Measurements from ENCODE around the gene SPRR5. TPM values are rescaled to one million over a fixed set of nuclear protein-coding genes. Genes with fewer than 3 reads are reported as not detected.

Gene SPRR5
- total and polyA plus RNA-seq, 2 of the 4 experiments (the other 2 are of a cell fraction), result not detected

DNA sequence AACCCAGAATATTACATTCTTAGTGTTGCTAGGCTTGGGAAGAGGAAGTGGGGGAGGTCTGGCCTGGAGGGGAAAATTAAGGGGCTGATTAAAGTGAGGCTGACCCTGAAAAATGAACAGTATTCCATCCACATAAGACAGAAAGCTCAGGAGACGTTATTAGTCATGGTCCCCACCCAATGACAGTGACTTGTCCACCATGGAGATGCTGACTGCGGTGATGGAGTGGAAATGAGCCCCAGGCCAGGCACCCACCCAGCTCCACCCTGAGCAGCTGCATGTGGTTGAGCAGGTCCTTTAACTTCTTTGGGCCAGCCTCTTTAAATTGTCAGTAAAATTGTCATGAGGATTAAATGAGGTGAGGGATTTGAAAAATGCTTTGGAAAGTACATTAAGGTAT, 22.0 kb downstream of the SPRR5 start:
- Histone ChIP-seq H4K20me1 (ENCODE audit: insufficient read depth, low read length) (no peaks in the 10 kb centered on the region), H2AK5ac (ENCODE audit: low read depth, low read length) (no peak overlapping the region), H2BK5ac (ENCODE audit: low read depth, low read length, poor library complexity, severe bottlenecking) (no peak overlapping the region), H3K79me1 (ENCODE audit: low read depth in 1 of 2, low read length in 2 of 2) (no peaks in the 10 kb centered on the region), H3K23ac (ENCODE audit: low read depth, low read length) (no peak overlapping the region), H2BK20ac (ENCODE audit: low read depth, low read length) (no peak overlapping the region), H3K18ac (ENCODE audit: low read depth, low read length) (no peak overlapping the region), H3K9me1 (ENCODE audit: insufficient read depth, low read length) (no peaks in the 10 kb centered on the region), H3K4me1 (ENCODE audit: control insufficient read depth, insufficient read depth, low read length) (no peaks in the 10 kb centered on the region), H4K5ac (ENCODE audit: low read depth, low read length) (no peak overlapping the region), H3K9ac (ENCODE audit: low read depth, low read length) (no peak overlapping the region), H2BK15ac (ENCODE audit: low read depth, low read length) (no peak overlapping the region), H2BK120ac (ENCODE audit: low read depth, low read length) (no peak overlapping the region), H3K14ac (replicated peaks; ENCODE audit: low read depth, low read length) (no peak overlapping the region), H3K4me2 (ENCODE audit: low read depth, low read length) (no peak overlapping the region), H3K4me3 (ENCODE audit: insufficient read depth, low read depth, low read length) (no peak overlapping the region), H4K8ac (ENCODE audit: low read depth in 2 of 2, low read length in 2 of 2) (no peak overlapping the region), H2AK9ac (replicated peaks; ENCODE audit: low read depth, low read length, poor library complexity) (no peak overlapping the region), H3K9me3 (ENCODE audit: control insufficient read depth, insufficient read depth, low read length) (no peaks in the 10 kb centered on the region), H3K36me3 (ENCODE audit: control insufficient read depth, insufficient read depth, low read length) (no peaks in the 10 kb centered on the region), H4K91ac (ENCODE audit: insufficient read depth, low read depth, low read length) (no peak overlapping the region), H3K56ac (ENCODE audit: extremely low read depth, insufficient read depth, low read length) (no peak overlapping the region), H3K27me3 (ENCODE audit: control insufficient read depth, insufficient read depth, low read length) (no peaks in the 10 kb centered on the region), H3K27ac (ENCODE audit: insufficient read depth, low read length) (no peak overlapping the region), H3K4ac (ENCODE audit: low read depth, low read length) (no peak overlapping the region), H2AFZ (replicated peaks; ENCODE audit: low read length, poor library complexity) (no peak overlapping the region)
- WGBS, 2 experiments (ENCODE audit: extremely low coverage in 2 of 2, insufficient read length in 1 of 2), result no CpG with 5 or more reads among the region's 2 CpGs
- BruUV-seq (replicated peaks), result no TSS peak
- no peak for TF ChIP-seq MAZ (IDR thresholded peaks at IDR 0.05; ENCODE audit: borderline replicate concordance, low read depth, low read length)
- TF ChIP-seq MAFK (IDR thresholded peaks at IDR 0.05; ENCODE audit: low read depth, low read length), result no peak
- TF ChIP-seq NFE2L2 (IDR thresholded peaks at IDR 0.05; ENCODE audit: low read depth, low read length), result no peak
- no peak for TF ChIP-seq RFX5 (IDR thresholded peaks at IDR 0.05; ENCODE audit: low read depth, low read length)
- no peak for TF ChIP-seq RCOR1 (IDR thresholded peaks at IDR 0.05; ENCODE audit: insufficient replicate concordance, low read length)
- TF ChIP-seq, protein P1, sequence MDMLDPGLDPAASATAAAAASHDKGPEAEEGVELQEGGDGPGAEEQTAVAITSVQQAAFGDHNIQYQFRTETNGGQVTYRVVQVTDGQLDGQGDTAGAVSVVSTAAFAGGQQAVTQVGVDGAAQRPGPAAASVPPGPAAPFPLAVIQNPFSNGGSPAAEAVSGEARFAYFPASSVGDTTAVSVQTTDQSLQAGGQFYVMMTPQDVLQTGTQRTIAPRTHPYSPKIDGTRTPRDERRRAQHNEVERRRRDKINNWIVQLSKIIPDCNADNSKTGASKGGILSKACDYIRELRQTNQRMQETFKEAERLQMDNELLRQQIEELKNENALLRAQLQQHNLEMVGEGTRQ (IDR thresholded peaks at IDR 0.05; ENCODE audit: low read depth, low read length), result no peak
- no peak for TF ChIP-seq MXI1 (IDR thresholded peaks at IDR 0.05; ENCODE audit: borderline replicate concordance, low read depth, low read length)
- TF ChIP-seq, protein P2, sequence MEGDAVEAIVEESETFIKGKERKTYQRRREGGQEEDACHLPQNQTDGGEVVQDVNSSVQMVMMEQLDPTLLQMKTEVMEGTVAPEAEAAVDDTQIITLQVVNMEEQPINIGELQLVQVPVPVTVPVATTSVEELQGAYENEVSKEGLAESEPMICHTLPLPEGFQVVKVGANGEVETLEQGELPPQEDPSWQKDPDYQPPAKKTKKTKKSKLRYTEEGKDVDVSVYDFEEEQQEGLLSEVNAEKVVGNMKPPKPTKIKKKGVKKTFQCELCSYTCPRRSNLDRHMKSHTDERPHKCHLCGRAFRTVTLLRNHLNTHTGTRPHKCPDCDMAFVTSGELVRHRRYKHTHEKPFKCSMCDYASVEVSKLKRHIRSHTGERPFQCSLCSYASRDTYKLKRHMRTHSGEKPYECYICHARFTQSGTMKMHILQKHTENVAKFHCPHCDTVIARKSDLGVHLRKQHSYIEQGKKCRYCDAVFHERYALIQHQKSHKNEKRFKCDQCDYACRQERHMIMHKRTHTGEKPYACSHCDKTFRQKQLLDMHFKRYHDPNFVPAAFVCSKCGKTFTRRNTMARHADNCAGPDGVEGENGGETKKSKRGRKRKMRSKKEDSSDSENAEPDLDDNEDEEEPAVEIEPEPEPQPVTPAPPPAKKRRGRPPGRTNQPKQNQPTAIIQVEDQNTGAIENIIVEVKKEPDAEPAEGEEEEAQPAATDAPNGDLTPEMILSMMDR (conservative IDR thresholded peaks at IDR 0.05; ENCODE audit: low read depth, low read length), result no peak
- TF ChIP-seq SMC3 (IDR thresholded peaks at IDR 0.05; ENCODE audit: low read depth, low read length), result no peak
- TF ChIP-seq BHLHE40 (IDR thresholded peaks at IDR 0.05; ENCODE audit: low read depth, low read length), result no peak
- TF ChIP-seq, protein P3, sequence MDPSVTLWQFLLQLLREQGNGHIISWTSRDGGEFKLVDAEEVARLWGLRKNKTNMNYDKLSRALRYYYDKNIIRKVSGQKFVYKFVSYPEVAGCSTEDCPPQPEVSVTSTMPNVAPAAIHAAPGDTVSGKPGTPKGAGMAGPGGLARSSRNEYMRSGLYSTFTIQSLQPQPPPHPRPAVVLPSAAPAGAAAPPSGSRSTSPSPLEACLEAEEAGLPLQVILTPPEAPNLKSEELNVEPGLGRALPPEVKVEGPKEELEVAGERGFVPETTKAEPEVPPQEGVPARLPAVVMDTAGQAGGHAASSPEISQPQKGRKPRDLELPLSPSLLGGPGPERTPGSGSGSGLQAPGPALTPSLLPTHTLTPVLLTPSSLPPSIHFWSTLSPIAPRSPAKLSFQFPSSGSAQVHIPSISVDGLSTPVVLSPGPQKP (IDR thresholded peaks at IDR 0.05; ENCODE audit: borderline replicate concordance, low read depth, low read length), result no peak
- no peak for TF ChIP-seq RAD21 (IDR thresholded peaks at IDR 0.05; ENCODE audit: low read length)
- no peak for TF ChIP-seq POLR2A (IDR thresholded peaks at IDR 0.05; ENCODE audit: low read depth, low read length)
- no peak for TF ChIP-seq CEBPB (IDR thresholded peaks at IDR 0.05; ENCODE audit: low read depth, low read length)
- ATAC-seq (ENCODE audit: low read depth) (no peak), DNase-seq (no peak)
- dilution Hi-C loops (cut with HindIII; ENCODE audit: low sequenced_read_pairs, unreplicated experiment), result no loop called here
- in situ Hi-C loops (cut with MboI; ENCODE audit: low sequenced_read_pairs), result no loop called here
- ChIA-PET CTCF (no interaction called here), POLR2A (ENCODE audit: unreplicated experiment) (no interaction called here)
- intact Hi-C loops (cut with micrococcal nuclease), result no loop called here

Data from IMR-90 (cell line).